Activated T-cell treated with anti-CD3 and anti-CD28 coated beads for 24 hours (primary cell): ENCODE measurements around the gene RALGAPA2.

ENCODE experiments used
- DNase-seq: peaks from one replicate; pipeline ENCODE4 v3.0.0-alpha.2; 2020; ENCODE audit warnings: low read depth

The RALGAPA2 gene

GRCh38 chr20:20629556-20630188 is 82.8 kb downstream of the RALGAPA2 start:
- no peak for DNase-seq

- no peak for DNase-seq
Observed at GRCh38 chr20:20628314-20628713, 84.1 kb downstream of the RALGAPA2 start.

GRCh38 chr20:20627471-20627870 is 85.0 kb downstream of the RALGAPA2 start:
- DNase-seq: no peak

- no peak for DNase-seq
Observed at GRCh38 chr20:20624914-20625313, 87.5 kb downstream of the RALGAPA2 start.

GRCh38 chr20:20621195-20621594 is 91.2 kb downstream of the RALGAPA2 start:
- no peak for DNase-seq

DNA sequence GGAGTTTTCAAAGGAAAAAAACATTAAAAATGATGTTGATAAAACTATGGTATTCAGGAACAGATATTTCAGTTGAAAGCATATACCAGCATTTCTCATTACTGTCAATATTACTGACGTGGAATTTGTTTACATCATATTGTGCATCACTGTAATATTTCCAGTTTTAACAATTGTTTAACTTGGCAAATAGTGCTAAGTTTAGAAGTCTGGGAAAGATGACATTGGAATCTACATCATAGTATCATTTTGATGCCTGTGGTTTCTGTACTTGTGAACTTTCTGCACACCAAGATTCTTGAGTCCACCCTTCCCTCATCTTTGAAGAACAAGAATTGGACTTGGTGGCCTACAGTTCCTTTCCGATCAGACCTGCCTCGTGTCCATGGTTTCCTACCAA is 98.1 kb downstream of the RALGAPA2 start:
- DNase-seq: no peak

- DNase-seq: no peak
Observed at GRCh38 chr20:20612251-20612650, 100.2 kb downstream of the RALGAPA2 start.

GRCh38 chr20:20611167-20611566 is 101.3 kb downstream of the RALGAPA2 start:
- no peak for DNase-seq

DNA sequence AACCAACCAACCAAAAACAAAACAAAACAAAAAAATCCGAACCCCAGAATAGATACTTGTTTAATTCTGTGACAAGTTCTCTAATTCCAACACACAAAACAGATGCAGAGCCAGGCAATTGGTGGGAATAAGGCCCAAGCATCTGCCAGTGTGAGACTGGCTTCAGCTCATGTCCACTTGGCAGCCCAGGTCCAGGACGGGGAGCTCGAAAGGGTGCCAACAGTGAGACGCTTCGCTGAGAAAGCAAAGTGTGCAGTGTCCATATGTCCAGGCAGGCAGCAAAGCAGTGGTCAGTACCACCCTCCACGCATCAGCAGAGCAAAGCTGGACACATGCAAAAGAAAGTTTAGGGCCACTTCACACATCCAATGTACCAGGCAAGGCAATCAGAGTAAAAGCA is 102.9 kb downstream of the RALGAPA2 start:
- DNase-seq: no peak

- DNase-seq: no peak
Observed at GRCh38 chr20:20608641-20609040, 103.8 kb downstream of the RALGAPA2 start.

- no peak for DNase-seq
Observed at GRCh38 chr20:20608041-20608440, 104.4 kb downstream of the RALGAPA2 start.

GRCh38 chr20:20606881-20607280 is 105.6 kb downstream of the RALGAPA2 start:
- no peak for DNase-seq

DNA sequence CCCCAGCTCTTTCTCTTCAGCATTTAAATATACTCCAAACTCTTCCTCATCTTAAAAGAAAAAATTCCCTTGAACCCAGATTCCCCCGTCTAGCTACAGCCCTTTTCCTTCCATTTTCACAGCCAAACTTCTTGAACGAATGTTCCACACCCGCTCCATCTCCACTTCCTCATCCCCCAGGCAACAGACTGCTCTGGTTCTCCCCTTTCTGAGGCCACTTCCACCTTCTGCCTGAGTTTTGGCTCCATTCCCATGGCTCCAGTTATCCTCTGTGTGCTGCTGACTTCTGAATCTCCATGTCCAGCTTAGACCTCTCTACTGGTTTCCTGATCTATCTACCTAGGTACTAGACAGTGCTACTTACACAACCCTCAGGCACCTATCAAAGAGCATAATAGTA is 106.4 kb downstream of the RALGAPA2 start:
- no peak for DNase-seq

- DNase-seq: no peak
Observed at GRCh38 chr20:20604907-20605306, 107.5 kb downstream of the RALGAPA2 start.

- no peak for DNase-seq
Observed at GRCh38 chr20:20604357-20604756, 108.1 kb downstream of the RALGAPA2 start.

GRCh38 chr20:20603339-20603990 is 109.0 kb downstream of the RALGAPA2 start:
- no peak for DNase-seq

DNA sequence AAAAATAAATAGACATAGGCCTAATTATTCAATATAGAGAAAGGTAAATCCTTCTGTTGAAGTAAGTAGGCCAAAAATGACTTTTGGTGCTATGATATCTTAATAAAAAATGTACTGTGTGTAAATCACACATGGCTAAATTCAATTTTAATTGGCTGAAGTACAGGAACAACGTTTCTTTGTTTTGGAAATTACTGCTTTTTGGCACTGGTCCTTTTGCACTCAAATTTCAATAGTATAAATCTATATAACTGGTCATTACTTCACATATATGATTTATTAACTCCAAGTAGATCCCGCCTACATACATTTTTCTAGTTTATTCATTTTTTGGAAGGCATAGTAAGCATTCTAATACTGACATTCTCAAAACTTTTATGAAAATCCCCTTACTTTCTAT is 114.5 kb downstream of the RALGAPA2 start:
- DNase-seq: no peak

GRCh38 chr20:20594171-20594530 is 118.3 kb downstream of the RALGAPA2 start:
- no peak for DNase-seq

DNA sequence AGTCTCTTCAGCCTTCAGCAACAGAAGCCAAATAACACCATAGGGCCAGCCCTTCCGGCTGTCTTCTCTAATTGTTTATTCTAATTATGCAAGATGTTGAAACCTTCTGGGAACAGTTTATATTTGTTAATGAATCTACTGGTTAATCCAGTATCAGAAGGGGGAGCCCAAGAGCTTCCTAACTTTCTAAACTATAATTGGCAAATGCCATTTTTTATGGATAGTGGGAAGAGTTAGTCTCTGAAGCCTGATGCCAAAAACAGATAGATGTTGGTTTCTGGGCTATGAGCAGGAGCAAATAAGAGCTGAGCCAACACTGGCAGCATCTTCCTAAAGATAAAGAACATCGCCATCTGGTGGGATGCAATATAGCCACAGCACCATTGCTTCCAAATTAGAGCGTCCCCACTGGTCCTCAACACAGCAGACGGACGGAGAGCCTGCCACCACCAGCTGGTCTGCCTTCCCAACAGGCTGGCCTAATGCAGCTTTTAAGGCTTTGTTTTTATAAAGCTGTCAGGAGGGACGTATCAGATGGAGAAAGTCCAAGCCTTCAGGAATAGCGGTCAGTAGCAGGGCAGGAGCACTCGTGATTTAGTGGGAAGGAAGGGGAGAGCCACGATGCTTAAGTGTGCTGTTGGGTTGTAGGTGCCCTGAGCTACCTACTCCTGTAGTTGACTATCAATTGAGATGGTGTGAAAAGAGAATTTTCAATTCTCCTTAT is 118.8 kb downstream of the RALGAPA2 start:
- DNase-seq: no peak

GRCh38 chr20:20585146-20585545 is 127.3 kb downstream of the RALGAPA2 start:
- DNase-seq: no peak

GRCh38 chr20:20582734-20583133 is 129.7 kb downstream of the RALGAPA2 start:
- no peak for DNase-seq

DNA sequence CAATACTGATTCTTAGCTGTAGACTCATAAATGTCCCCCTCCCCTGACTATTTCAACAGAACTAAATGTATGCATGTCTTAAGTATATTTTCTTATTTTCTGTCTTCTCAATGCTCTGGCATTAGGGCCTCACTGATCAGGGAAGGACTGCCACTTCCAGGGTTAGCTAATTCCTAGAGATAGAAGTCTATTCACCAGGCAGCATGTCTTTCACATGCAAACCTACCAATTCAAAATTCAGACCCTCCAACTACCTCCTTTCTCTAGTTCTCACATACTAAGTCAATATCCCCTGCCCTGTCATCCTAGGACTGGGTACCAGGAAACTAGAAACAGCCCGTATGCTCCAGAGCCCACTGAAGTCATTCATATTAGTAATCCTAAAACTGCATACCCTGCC is 132.3 kb downstream of the RALGAPA2 start:
- no peak for DNase-seq

- no peak for DNase-seq
Observed at GRCh38 chr20:20578838-20579237, 133.6 kb downstream of the RALGAPA2 start.
